Thoracic aorta (tissue), 2 donors: Measurements from ENCODE around the gene FKBP5. TPM values are rescaled to one million over a fixed set of nuclear protein-coding genes. Genes with fewer than 3 reads are reported as not detected.
"Not testable (repeated sequence)": the region's sequence is repeated elsewhere in the genome, so short reads cannot be mapped to it uniquely, and the experiment has no call there.

Source experiments
- ATAC-seq: fragments of 150-250 bp; one replicate; pipeline ENCODE4 v1.8.0; 2017; ENCODE audit warnings: low read depth; ENCODE audit not compliant: insufficient number of reproducible peaks, low FRiP score
- DNase-seq: peaks from one replicate; pipeline ENCODE4 v3.0.0-alpha.2; 2020; ENCODE audit warnings: low spot score
- H3K27ac ChIP-seq, 2 donors: fragments of 200-600 bp; sonication (generic); 1 replicate in 1 of 2; 2 replicates in 1 of 2; pipeline ENCODE4 v1.5.1; 2016; ENCODE audit warnings: mild to moderate bottlenecking in 2 of 2, moderate library complexity in 2 of 2
- H3K27me3 ChIP-seq: fragments of 200-600 bp; sonication (generic); replicated peaks from 2 replicates; pipeline ENCODE4 v1.6.0; 2016; ENCODE audit warnings: mild to moderate bottlenecking; ENCODE audit not compliant: insufficient read depth
- H3K36me3 ChIP-seq: fragments of 200-600 bp; sonication (generic); one replicate; pipeline ENCODE4 v1.5.1; 2016
- H3K4me1 ChIP-seq, 2 donors: fragments of 200-600 bp; sonication (generic); 1 replicate in 1 of 2; 2 replicates in 1 of 2; pipeline versions ENCODE4 v1.5.1 to v1.6.0; 2016; ENCODE audit warnings: low read depth in 2 of 2, mild to moderate bottlenecking in 1 of 2; ENCODE audit not compliant: control insufficient read depth in 1 of 2
- H3K4me3 ChIP-seq: fragments of 200-600 bp; sonication (generic); 2 replicates; pipeline ENCODE4 v1.5.1; 2016; ENCODE audit warnings: mild to moderate bottlenecking
- H3K9me3 ChIP-seq: fragments of 200-600 bp; sonication (generic); 2 replicates; pipeline ENCODE4 v1.5.1; 2016
- CTCF ChIP-seq: fragments of 200-600 bp; sonication (generic); IDR thresholded peaks from one replicate; pipeline ENCODE4 v1.5.1; 2019; ENCODE audit warnings: antibody characterized with exemption
- total RNA-seq, 2 donors: library from RNA; depleted of rRNA; stranded (reverse); fragments of >200 nt; gene quantifications; one replicate each; pipeline versions ENCODE4 v1.1.0 to v1.2.3, GENCODE V29; 2016

Gene FKBP5
- total RNA-seq, 2 donors from 2014 or later = 156 to 271 TPM

DNA sequence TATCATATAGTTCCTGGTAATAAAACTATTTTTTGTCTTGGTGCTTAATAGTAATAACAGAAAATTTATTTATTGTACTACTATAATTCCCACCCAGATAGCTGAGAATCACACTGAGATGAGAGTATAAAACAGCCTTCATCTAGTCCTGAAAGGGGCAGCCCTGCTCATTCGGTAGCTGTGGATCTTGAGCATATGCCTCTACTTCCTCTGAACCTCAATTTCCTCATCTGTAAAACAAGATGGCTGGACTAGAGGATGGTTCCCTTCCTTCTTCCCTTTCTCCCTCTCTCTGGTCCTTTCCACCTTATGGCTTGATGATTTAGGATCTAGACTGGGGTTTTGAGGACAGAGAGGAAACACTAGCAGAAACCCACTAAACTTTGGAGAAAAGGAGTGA lies 15.0 kb downstream of the FKBP5 start:
- H3K27me3 ChIP-seq = no peaks in the 10 kb centered on the region
- DNase-seq (no peak), ATAC-seq (no peak)
- no peak for TF ChIP-seq CTCF
- H3K4me1 ChIP-seq = peaks cover 37 to 42% of the 10 kb centered on the region in 2 donors
- peaks cover 6% of the 10 kb centered on the region for H3K36me3 ChIP-seq
- no peak overlapping the region for H3K27ac ChIP-seq
- no peak overlapping the region for H3K4me3 ChIP-seq
- H3K9me3 ChIP-seq = no peaks in the 10 kb centered on the region

DNA sequence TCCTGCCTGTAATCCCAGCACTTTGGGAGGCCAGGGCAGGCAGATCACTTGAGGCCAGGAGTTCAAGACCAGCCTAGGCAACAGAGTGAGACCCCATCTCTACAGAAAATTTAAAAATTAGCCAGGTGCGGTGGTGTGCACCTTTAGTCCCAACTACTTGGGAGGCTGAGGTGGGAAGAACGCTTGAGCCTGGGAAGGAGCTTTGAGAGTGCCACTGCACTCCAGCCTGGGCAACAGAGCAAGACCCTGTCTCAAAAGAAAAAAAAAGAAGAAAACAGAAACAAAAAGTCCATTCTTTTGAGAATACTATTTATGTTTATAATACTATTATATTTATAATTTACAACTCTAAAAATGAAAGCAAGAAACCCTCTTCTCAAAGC lies 15.4 kb downstream of the FKBP5 start:
- H3K9me3 ChIP-seq, H3K27ac ChIP-seq, H3K27me3 ChIP-seq, H3K4me3 ChIP-seq, H3K36me3 ChIP-seq, DNase-seq, ATAC-seq: not testable (repeated sequence)
- peaks cover 40 to 45% of the 10 kb centered on the region in 2 donors for H3K4me1 ChIP-seq

DNA sequence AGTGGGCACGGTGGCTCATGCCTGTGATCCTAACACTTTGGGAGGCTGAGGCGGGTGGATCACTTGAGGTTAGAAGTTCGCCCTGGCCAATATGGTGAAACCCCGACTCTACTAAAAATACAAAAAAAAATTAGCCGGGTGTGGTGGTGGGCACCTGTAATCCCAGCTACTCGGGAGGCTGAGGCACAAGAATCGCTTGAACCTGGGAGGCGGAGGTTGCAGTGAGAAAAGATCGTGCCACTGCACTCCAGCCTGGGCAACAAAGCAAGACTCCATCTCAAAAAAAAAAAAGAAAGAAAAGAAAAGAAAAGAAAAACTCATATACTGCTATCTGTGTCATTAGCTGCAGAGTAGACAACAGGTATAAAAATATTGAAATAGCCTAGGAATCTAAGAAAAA lies 18.3 kb downstream of the FKBP5 start:
- H3K36me3 ChIP-seq, H3K4me3 ChIP-seq, H3K27ac ChIP-seq, H3K27me3 ChIP-seq, H3K9me3 ChIP-seq, DNase-seq, ATAC-seq: not testable (repeated sequence)
- H3K4me1 ChIP-seq = peaks cover 41 to 42% of the 10 kb centered on the region in 2 donors

GRCh38 chr6:35669451-35670045 lies 19.2 kb downstream of the FKBP5 start:
- DNase-seq (no peak), ATAC-seq (no peak)
- no peak overlapping the region for H3K27ac ChIP-seq
- peaks cover 3% of the 10 kb centered on the region for H3K36me3 ChIP-seq
- no peak overlapping the region for H3K4me3 ChIP-seq
- H3K27me3 ChIP-seq = no peaks in the 10 kb centered on the region
- no peak for TF ChIP-seq CTCF
- H3K4me1 ChIP-seq = peaks cover 48 to 50% of the 10 kb centered on the region in 2 donors
- H3K9me3 ChIP-seq = no peaks in the 10 kb centered on the region

DNA sequence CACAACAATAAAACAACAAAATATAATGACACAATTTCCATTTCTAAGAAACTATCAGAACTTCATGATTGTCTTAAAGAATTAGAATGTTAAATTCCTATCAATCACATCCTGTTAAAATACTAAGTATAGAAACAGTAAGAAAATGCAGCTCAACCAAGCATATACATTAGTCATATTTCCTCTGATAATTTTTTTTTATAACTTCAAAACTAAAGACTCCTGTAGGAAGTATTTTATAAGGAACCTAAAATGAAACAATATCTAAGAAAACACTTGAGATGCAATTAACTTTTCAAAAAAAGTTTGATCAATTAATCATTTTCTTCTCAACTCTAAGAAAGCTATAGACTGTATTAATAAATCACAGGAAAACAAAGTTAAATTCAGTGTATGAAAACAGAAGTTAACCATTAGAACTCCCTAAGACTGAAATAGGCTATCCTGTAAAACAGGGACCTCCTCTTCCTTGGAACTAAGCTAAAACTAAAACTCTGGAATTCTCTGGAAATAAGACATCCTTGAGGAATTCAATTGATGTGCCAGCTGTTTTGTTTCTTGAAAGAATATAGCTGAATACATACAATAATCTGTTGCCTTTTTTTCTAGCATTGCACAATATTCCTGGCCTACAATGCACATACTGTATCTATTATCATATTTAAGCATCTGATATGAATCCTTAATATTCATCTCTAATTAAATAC lies 19.8 kb downstream of the FKBP5 start:
- peaks cover 50 to 53% of the 10 kb centered on the region in 2 donors for H3K4me1 ChIP-seq
- ATAC-seq (no peak), DNase-seq (no peak)
- no peaks in the 10 kb centered on the region for H3K27me3 ChIP-seq
- H3K36me3 ChIP-seq = peaks cover 3% of the 10 kb centered on the region
- H3K9me3 ChIP-seq = no peaks in the 10 kb centered on the region
- no peak for TF ChIP-seq CTCF
- no peak overlapping the region for H3K27ac ChIP-seq
- no peak overlapping the region for H3K4me3 ChIP-seq

GRCh38 chr6:35668096-35668495 lies 20.6 kb downstream of the FKBP5 start:
- ATAC-seq (no peak), DNase-seq (no peak)
- Histone ChIP-seq H3K36me3 (peaks cover 3% of the 10 kb centered on the region), H3K27me3 (no peaks in the 10 kb centered on the region), H3K9me3 (no peaks in the 10 kb centered on the region), H3K27ac (no peak overlapping the region), H3K4me1 (peaks cover 54 to 55% of the 10 kb centered on the region in 2 donors), H3K4me3 (no peak overlapping the region)
- TF ChIP-seq CTCF = no peak
